Measurements from ENCODE around the gene BLOC1S4. TPM values are rescaled to one million over a fixed set of nuclear protein-coding genes. Genes with fewer than 3 reads are reported as not detected.

The BLOC1S4 gene
- total RNA-seq, 2 donors from 2014 or later, result 8.3 to 9.7 TPM

DNA sequence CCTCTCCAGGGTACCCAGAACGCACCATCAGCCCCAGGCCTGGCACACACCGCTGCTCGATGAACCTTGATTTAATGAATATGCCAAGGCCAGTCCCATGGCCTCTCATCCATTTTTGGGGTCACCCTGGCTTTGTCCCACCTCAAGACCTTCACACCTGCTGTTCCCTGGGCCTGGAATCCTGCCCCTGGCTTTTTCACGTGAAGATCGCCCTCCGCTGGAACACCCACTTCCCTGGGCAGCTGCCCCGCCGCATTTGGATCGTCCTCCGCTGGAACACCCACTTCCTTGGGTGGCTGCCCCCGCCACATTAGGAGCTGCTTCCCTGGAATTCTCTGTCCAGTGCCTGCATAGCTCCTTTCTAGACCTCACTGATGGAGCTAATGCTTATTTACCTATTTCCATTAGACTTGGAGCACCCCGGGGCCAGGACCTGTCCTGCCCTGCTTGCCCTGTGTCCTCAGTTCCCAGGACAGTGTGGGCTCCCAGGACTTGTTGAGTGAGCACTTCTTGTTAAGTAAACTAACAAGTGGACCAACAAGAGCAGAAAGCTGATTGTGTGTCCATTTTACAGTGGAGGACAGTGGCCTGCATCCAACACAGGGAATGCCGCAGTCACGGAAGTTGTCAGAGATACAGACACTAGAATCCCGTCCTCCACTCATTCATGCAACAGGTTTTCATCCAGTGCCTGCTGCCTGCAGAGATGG lies 12.5 kb downstream of the BLOC1S4 start:
- no peak for DNase-seq (ENCODE audit: low spot score)
- intact Hi-C loops (cut with DNase I), result loop anchor here in 1 of 2 donors (10.0 kb wide), 1 partner anchor 46 kb away; no protein-coding TSS in a partner anchor

DNA sequence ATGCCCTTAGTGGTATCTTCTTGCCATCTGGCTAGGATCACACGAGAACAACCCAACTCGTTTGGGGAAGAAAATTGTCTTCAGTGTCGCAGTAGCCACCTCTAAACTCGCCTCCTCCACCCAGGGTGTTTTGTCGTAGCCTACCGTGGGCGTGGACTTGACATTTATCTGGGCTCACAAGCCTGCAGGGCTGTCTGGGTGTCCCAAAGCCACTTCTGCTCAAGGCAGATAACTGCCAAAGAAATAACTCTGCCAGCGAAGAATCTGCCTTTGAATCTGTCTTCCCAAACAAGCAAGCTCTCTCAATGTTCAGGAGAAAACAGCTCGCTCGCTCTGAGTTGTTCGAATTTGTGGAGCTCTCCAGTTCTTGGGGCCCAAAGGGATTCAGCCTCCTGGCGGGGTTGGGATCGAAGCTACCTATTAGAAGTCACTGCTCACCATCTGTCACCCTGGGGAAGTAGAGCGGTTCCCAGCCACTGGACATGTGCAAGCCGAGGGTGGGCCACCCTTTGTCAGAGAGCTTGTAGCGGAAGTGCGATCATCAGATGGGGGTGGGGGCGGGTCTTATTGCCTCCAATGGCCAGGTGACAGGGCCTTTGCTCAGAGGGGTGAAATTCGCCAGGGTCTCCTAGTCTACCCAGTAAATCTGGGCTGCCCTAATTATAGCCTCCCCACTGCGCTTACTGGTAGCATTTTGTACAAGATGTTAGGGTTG lies 14.8 kb downstream of the BLOC1S4 start:
- intact Hi-C loops (cut with DNase I), result no loop called here
- DNase-seq (ENCODE audit: low spot score), result peak; percentile 84

DNA sequence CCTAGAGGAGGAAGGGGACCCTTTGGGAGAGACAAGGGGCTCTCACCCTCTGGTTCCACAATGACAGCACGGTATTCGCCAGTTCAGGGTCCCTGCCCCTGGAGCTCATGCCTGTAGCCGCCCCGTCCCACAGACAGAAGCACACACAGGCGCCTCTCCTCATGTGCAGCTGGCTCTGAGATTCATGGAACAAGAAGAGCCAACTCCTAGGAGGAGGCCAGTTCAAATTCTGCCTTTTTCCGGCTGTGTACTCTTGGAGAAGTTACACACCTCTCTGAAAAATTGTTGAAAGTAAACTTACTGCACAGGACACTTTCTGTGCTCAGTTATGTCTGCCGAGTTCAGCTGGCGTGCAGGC lies 15.3 kb downstream of the BLOC1S4 start:
- intact Hi-C loops (cut with DNase I), result no loop called here
- no peak for DNase-seq (ENCODE audit: low spot score)

DNA sequence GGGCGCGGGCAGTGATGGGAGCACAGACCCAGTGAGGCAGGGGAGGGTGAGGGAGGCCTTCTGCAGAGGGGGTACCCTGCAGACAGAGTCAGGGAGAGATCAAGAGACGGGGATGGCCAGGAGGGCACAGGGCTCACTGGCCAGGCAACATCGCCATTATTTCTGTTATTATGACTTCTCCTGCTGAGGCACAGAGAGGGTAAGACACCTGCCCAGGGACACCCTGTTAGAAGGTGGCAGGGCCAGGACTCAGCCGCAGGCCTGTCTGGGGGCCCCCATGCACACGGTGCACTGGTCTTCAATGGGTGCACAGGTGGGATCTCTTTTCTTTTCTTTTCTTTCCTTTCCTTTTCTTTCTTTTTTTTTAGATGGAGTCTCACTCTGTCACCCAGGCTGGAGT lies 15.8 kb downstream of the BLOC1S4 start:
- intact Hi-C loops (cut with DNase I), result no loop called here
- no peak for DNase-seq (ENCODE audit: low spot score)

DNA sequence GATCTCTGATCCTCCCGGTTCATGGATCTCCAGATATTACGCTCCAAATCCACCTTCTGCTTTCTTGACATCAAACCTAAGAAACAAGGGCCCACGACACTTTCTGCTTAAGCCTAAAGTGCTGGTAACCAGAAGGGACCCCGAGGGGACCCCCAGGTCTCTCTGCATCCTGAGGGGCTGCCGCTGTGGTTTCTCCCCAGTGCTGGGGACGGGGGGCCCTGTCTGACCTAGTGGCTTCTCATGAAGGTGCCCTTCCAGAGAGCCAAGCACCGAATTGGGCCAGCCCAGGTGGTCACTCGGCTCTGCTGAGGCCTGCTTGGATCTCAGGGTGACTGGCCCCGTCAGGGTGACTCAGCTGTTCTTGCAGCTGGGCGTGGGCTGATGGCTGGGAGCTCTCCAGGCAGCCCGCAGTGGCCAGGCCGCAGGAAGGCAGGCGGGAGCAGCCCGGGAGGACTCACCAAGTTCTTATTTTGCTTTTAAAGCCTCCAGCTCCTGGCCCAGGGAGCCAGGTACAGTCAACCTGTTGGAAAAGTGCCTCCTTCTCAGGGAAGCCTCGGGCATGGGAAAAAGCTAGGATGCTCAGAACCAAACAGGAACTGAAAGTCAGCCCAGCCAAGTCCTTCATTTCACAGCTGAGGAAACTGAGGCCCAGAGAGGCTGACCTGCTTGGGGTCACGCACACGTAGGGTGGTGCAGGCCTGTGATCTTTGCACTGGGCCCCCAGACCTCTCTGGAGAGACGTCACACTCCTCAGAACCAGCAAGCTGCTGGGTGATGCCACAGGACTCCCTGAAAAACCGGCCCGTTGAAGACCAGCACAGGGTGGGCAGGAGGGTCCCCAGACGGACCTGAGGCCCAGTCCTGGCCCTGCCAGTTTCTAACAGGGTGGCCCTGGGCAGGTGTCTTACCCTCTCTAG lies 16.7 kb downstream of the BLOC1S4 start:
- DNase-seq (ENCODE audit: low spot score), result peak; percentile 90
- intact Hi-C loops (cut with DNase I), result no loop called here

DNA sequence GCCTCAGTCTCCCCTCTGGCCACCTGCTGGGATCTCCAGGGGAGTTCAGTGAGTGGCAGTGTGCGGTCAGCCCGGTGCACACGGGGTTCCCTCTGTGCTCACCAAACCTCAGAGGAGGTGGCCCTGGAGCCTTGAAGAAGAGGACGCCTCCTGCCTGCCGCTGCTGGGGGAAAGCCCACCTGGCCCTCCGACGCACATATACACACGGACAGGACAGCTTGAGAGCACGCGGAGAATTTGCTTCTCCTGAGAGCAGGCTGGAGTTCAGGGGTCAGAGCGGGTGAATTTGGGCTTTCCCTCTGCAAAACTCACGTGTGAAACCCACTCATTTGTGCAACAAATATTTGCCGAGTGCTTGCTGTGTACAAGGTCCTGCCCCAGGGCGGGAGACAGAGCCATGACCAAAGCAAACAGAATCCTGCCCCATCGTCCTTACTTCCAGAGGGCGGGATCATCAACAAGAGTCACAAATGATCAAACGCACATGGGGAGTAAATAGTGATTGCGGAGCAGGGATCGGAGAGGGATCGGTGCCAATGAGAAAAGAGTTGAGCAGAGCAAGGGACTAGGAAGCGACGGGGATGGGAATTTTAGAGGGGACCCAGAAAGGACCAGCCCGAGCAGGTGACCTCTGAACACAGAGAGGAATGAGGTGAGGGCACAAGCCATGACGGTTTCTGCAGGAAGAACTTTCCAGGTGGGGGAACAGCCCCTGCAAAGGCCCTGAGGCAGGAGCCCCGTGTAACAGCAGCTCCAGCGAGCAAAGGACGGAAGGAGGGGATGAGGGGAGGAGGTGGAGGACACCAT lies 17.6 kb downstream of the BLOC1S4 start:
- no peak for DNase-seq (ENCODE audit: low spot score)
- intact Hi-C loops (cut with DNase I), result no loop called here

DNA sequence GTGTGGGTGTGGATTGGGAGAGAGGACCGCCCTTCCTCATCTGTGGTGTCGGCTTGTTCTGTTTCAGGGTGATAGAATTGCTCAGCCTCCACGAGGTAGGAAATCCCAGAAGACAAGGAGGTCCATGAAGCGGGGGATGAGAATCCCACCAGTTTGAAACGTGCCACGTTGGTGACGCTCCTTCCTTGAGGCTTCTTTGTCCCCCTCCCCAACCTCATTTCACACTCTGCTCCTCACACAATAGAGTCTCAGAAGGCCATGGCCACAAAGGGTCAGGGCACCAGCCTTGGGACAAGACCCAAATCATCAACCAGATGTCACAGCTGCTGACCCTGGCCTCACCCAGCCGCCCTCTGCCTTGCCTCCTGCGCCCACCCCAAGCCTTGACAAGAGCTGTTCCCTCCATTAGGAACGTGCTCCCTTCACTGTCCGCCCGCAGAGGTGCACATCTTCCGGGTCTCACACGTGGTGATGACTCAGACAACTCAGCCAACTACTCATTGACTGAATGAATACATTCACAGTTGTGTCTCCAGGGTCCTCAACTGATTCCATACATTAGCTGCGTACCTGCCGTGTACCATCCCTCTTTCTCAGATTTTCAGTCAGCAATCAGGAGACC lies 18.3 kb downstream of the BLOC1S4 start:
- intact Hi-C loops (cut with DNase I), result no loop called here
- DNase-seq (ENCODE audit: low spot score), result no peak

DNA sequence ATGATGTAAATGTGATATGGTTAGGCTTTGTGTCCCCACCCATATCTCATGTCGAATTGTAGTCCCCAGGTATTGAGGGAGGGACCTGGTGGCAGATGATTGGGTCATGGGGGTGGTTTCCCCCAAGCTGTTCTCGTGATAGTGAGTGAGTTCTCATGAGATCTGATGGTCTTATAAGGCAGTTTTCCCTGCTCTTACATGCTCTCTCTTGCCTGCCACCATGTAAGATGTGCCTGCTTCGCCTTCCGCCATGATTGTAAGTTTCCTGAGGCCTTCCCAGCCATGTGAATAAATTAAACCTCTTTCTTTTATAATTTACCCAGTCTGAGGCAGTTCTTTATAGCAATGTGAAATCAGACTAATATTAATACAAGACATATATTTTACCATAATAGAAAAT lies 23.9 kb downstream of the BLOC1S4 start:
- intact Hi-C loops (cut with DNase I), result no loop called here
- no peak for DNase-seq (ENCODE audit: low spot score)

DNA sequence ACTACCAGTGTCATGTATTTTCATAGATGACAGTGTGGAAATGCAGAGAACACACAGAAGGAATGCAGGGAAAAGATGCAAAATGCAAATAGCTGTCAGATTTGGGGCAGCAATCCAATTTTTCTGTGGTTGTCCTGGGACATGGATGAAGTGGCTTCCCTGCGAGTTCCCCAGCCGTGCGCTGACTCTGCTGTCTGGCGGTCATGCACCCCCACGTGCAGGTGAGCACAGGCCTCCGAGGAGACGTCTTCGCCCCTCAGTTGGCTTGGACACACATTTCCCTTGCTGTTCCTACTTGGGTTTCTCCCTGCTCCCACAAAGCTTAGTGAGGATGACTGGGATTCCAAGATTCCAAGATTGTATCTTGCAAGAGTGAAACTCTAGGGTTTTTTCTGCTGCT lies 24.4 kb downstream of the BLOC1S4 start:
- intact Hi-C loops (cut with DNase I), result no loop called here
- peak; percentile 23 for DNase-seq (ENCODE audit: low spot score)

DNA sequence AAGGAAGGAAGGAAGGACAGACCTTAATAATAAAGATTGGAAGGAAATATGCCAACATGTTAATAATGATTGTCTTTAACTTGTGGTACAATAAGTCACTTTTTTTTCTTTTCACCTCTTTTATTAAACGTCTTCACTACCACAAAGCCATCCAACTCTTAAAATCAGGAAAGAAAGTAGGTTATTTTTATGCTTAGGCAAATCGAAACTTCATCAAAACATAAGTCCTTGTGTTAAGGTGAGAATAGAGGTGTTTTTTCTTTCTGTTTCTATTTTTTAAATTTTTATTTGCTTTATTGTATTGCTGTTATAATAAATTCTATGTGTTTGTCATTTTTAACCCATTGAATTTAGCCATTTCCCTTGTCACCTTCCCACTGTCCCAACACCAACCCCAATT lies 26.5 kb downstream of the BLOC1S4 start:
- intact Hi-C loops (cut with DNase I), result no loop called here
- DNase-seq (ENCODE audit: low spot score), result no peak

DNA sequence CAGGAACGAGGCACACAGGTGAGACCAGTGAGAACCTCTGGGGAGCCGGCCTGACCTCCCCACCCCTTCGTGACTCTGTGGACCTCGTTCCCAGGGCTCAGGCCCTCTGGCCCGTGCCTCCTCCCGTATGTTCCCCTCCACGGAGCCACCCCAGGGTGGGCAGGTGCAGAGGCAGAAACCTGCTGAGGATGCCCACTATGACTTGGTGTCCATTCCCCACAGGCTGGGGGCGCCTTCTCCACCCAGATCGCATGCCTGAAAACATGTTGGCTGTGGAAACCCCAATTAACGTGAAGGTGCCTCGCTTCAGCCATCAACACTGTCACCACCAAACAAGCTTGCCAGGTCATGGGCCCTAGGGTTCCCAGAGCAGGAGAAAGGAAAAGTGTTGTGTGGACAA lies 27.0 kb downstream of the BLOC1S4 start:
- DNase-seq (ENCODE audit: low spot score), result peak; percentile 26
- intact Hi-C loops (cut with DNase I), result no loop called here

DNA sequence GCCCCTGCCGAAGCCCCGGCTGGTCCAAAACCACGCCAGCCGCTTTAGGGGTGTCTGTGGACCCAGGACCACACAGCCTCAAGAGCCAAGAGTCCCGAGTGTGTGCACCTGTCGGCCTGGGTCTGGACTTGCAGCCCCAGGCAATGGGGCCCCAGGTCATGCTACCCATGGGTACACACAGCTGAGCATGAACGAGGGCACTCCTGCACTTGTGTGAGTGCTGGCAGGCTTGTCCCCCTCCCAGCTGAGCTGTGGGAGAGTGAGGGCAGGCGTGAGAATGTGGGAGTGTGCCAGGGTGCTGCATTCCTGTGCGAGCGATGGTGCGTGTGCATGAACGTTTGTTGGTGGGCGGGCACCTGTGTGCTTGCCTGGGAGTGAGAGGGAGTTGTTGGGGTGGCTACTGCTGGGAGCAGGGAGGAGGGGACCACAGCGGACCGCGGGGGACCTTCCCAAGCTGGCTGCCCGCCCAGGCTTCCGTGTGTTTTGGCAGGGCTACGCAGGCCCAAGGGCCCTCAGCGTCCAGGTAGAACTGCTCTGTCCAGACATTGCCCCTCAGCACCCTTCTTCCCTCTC lies 30.8 kb downstream of the BLOC1S4 start:
- intact Hi-C loops (cut with DNase I), result no loop called here
- DNase-seq (ENCODE audit: low spot score), result peak; percentile 79

DNA sequence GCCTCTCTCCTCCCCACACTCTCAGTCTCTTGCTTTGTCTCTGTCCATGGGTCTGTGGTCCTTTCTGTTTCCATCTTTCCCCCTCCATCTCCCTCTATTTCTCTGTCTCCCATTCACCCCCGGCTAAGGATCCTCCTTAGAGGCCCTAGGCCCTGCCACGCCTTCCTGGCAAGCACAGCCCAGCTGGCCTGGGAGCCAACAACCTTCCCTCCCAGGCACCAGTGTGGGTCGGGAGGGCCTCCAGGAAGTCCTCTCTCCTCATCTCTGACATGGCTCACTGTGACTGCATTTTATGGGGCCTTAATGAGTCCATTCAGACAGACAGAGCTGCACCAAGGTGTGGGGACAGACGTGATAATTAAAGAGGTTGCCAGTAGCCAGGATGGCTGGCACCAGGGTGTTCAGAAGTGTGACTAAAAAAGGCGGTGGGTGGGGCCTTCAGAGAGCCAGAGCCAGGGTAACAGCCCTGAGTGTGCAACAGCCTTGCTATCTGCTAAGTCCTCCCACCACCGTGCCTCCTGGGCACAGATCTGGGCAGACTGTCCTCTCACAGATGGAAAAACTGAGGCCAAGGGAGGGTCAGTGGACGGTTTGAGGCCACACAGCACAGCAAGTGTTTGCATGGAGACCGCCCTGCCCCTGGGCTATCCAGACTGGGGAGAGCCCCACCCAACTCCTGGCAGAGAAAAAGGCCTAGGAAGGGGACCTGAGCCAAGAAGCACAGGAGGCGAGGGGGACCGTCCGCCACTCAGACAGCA lies 31.5 kb downstream of the BLOC1S4 start:
- DNase-seq (ENCODE audit: low spot score), result peak; percentile 79
- intact Hi-C loops (cut with DNase I), result no loop called here

DNA sequence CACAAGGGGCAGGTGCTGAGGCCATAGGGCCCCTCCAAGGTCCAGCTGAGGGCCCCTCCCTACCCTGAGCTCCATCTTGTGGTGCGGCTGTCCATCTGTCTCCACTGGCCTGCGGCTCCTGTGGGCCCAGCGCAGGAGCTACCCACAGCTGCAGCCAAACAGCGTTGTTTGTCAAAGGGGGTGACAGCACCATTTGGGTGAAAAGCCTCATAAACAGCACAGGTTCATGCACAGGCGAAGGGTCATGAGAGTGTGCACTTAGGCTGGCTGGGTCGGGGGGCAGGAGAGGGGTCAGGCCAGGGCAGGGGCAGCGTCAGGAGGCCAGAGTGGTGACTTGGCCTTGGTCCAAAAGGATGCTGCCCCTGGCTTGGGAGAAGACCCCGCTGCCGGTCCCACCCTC lies 32.3 kb downstream of the BLOC1S4 start:
- intact Hi-C loops (cut with DNase I), result no loop called here
- no peak for DNase-seq (ENCODE audit: low spot score)

DNA sequence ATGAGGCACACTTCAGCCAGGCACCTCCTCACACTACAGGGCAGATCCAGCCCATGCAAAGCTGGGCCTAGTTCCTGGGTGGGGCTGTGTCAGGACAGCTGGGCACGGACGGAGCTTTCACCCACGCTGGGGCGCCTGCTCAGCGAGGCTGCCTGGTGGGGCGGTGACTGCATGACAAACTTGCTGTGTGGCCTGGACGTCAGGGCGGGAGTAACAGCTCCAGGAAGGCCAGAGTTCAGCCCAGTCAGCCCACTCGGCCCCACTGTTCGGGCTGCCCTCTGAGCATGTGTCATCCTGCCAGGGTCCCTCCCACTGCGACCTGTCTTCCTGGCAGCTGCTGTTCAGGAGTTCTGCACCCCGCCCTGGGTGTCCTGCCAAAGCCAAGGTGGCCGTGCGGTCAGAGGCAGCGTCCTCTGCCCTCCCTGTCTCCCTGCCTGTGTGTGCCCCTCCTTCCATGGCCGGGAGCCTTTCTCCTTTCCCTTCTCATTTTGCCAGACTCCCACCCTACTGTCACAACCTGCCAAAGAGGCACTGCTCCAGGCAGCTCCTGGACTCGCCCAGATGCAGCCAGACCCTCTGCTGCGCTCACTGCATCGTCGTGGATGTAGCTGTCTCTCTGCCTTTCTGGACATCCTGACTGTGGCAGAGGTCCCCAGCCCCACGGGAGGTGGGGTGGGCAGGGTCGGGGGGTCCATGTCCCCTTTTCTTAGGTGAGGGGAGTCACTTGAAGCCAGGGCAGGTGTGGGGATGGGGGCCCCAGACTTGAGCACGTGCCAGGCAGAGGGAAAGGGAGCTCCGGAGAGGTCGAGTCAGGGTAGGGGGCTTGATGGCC lies 33.6 kb downstream of the BLOC1S4 start:
- intact Hi-C loops (cut with DNase I), result no loop called here
- DNase-seq (ENCODE audit: low spot score), result peak; percentile 90

DNA sequence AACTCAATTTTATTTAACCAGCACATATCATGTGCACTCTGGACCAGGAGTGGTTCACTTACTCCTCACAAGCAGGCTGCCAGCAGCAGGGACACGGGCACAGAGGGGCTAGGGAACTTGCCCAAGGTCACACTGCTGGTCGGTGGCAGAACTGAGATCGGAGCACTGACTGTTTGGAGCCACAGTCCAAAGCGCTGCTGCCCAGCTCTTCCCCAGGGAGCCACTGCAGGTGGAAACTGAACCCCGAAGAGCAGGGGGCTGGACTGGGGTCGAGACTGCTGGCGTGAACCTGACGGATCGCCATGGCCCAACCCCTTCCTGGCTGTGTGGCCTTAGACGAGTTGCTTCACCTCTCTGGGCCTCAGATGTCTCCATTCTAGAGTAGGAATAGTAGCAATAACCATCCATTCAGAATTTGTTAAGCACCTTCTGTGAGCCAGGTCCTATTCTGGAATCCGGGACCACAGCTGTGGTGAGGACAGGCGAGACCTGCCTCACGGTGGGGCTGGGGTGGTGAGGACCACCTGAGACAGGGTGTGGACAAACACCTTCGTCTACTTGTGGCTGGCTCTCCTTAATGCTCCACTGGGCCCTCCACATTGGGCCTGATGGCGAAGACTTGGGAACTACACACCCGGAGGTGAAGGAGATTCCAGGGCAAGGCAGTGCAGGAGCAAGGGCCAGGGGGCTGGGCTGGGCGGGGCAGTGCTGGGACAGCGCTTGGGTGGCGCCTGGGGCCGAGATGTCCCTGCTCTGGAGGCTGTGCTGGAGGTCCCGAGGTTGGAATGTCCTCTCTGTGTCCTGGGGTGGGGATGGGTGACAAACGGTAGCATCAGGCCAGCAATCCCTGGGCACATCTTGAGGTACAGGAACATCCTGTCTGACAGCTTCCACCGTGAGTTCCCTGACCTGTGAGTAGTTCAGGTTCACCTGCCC lies 34.6 kb downstream of the BLOC1S4 start:
- intact Hi-C loops (cut with DNase I), result no loop called here
- no peak for DNase-seq (ENCODE audit: low spot score)
